B cell (primary cell): Measurements from ENCODE around the gene PYDC1. TPM values are rescaled to one million over a fixed set of nuclear protein-coding genes. Genes with fewer than 3 reads are reported as not detected.

Experiments
- ATAC-seq: fragments of 200-7000 bp; cut with Tn5 transposase; one replicate; pipeline ENCODE4 v1.10.0; 2021; ENCODE audit warnings: low read depth, mild to moderate bottlenecking, moderate number of reproducible peaks, moderate library complexity
- CTCF ChIA-PET: fragments of 350-600 bp; sonication (Branson Sonifier 250); formaldehyde crosslinking; loops from one replicate; lab custom pipeline; 2021; ENCODE audit warnings: antibody characterized with exemption, inconsistent platforms; lab: Charles Lee
- POLR2A ChIA-PET: fragments of 350-600 bp; sonication (Branson Sonifier 250); formaldehyde crosslinking; loops from one replicate; lab custom pipeline; 2021; ENCODE audit warnings: antibody characterized with exemption; lab: Charles Lee
- DNase-seq: peaks from one replicate; pipeline ENCODE4 v3.0.0; 2013
- H2AFZ ChIP-seq: 2 replicates; pipeline ENCODE4 v1.6.1; 2012; ENCODE audit warnings: mild to moderate bottlenecking, low read depth, low read length; ENCODE audit not compliant: insufficient read depth, poor library complexity, severe bottlenecking
- H3K27ac ChIP-seq, 2 donors: 1 replicate in 1 of 2; 2 replicates in 1 of 2; pipeline ENCODE4 v1.5.1; 2012 to 2013; ENCODE audit warnings: low read length in 2 of 2, mild to moderate bottlenecking in 2 of 2, moderate library complexity in 1 of 2
- H3K27me3 ChIP-seq, 4 experiments: fragments of 200-600 bp in 1 of 4; sonication (generic) in 1 of 4; replicated peaks in 1 of 4; 1 replicate in 2 of 4; 2 replicates in 2 of 4; pipeline versions ENCODE4 v1.6.1 to v1.7.0; 2013 to 2016; ENCODE audit warnings: low read length in 3 of 4, mild to moderate bottlenecking in 2 of 4, mixed read lengths in 1 of 4, moderate library complexity in 1 of 4; ENCODE audit not compliant: insufficient read depth in 4 of 4, control insufficient read depth in 3 of 4; ENCODE audit errors: control extremely low read depth in 1 of 4
- H3K36me3 ChIP-seq, 2 experiments: replicated peaks in 1 of 2; 1 replicate in 1 of 2; 2 replicates in 1 of 2; pipeline versions ENCODE4 v1.6.1 to v1.7.1; 2013; ENCODE audit warnings: low read length in 1 of 2; ENCODE audit not compliant: insufficient read depth in 2 of 2, control insufficient read depth in 1 of 2; ENCODE audit errors: control extremely low read depth in 1 of 2, extremely low read depth in 1 of 2
- H3K4me1 ChIP-seq, 2 donors: fragments of 200-600 bp in 1 of 2; sonication (generic) in 1 of 2; 1 replicate in 1 of 2; 2 replicates in 1 of 2; pipeline versions ENCODE4 v1.5.1 to v1.6.1; 2013 to 2017; ENCODE audit warnings: low read length in 2 of 2; ENCODE audit not compliant: control insufficient read depth in 2 of 2, insufficient read depth in 2 of 2
- H3K4me2 ChIP-seq: replicated peaks from 2 replicates; pipeline ENCODE3; 2012; ENCODE audit warnings: mild to moderate bottlenecking, low read depth, low read length; ENCODE audit not compliant: poor library complexity, severe bottlenecking
- H3K4me3 ChIP-seq, 5 experiments: fragments of 200-600 bp in 1 of 5; sonication (generic) in 1 of 5; 1 replicate in 3 of 5; 2 replicates in 2 of 5; pipeline versions ENCODE4 v1.5.1 to v1.7.0; 2011 to 2016; ENCODE audit warnings: low read length in 4 of 5, mild to moderate bottlenecking in 4 of 5, low read depth in 2 of 5, control low read depth in 1 of 5, moderate library complexity in 1 of 5; ENCODE audit not compliant: insufficient read depth in 1 of 5; ENCODE audit errors: control extremely low read depth in 1 of 5, extremely low read depth in 1 of 5
- H3K79me2 ChIP-seq: fragments of 200-600 bp; sonication (generic); one replicate; pipeline ENCODE4 v1.6.0; 2016; ENCODE audit warnings: low read length; ENCODE audit not compliant: control insufficient read depth, insufficient read depth
- H3K9ac ChIP-seq: fragments of 200-600 bp; sonication (generic); 2 replicates; pipeline ENCODE4 v1.6.1; 2017; ENCODE audit warnings: mild to moderate bottlenecking, low read length, moderate library complexity
- H3K9me3 ChIP-seq, 3 donors: one replicate each; pipeline versions ENCODE4 v1.6.1 to v1.7.1; 2013; ENCODE audit warnings: low read length in 2 of 3; ENCODE audit not compliant: control insufficient read depth in 2 of 3, insufficient read depth in 1 of 3; ENCODE audit errors: control extremely low read depth in 1 of 3
- H4K20me1 ChIP-seq: 2 replicates; pipeline ENCODE4 v1.6.0; 2012; ENCODE audit warnings: mild to moderate bottlenecking, low read length; ENCODE audit not compliant: insufficient read depth, control insufficient read depth, poor library complexity, severe bottlenecking
- H3K27ac Mint-ChIP-seq: one replicate; pipeline ENCODE4 v1.8.0; 2021; ENCODE audit warnings: mixed read lengths
- H3K27me3 Mint-ChIP-seq: one replicate; pipeline ENCODE4 v1.8.0; 2021; ENCODE audit warnings: mixed read lengths
- H3K4me1 Mint-ChIP-seq: one replicate; pipeline ENCODE4 v1.8.0; 2021; ENCODE audit warnings: mixed read lengths
- H3K4me3 Mint-ChIP-seq: one replicate; pipeline ENCODE4 v1.8.0; 2021; ENCODE audit warnings: mixed read lengths
- H3K9me3 Mint-ChIP-seq: one replicate; pipeline ENCODE4 v1.8.0; 2022; ENCODE audit warnings: mixed read lengths; ENCODE audit not compliant: insufficient read depth
- EZH2 ChIP-seq: IDR thresholded peaks from 2 replicates; pipeline ENCODE4 v1.6.1; 2012; ENCODE audit warnings: borderline replicate concordance, low read depth, mild to moderate bottlenecking, moderate library complexity, low read length; ENCODE audit not compliant: insufficient read depth, poor library complexity, severe bottlenecking
- WGBS: methylation state at CpG from one replicate; pipeline ENCODE4 v1.1.5; 2013; ENCODE audit warnings: missing lambda C conversion rate; ENCODE audit not compliant: insufficient coverage; 5-methylcytosine and 5-hydroxymethylcytosine counted together
- intact Hi-C: fragments of 100-400 bp; cut with micrococcal nuclease; formaldehyde crosslinking; loops from one replicate; pipeline ENCODE4 v1.10.0; 2022
- polyA plus RNA-seq: library from polyadenylated mRNA; depleted of rRNA; stranded (reverse); fragments of >200 nt; gene quantifications from 2 replicates; pipeline ENCODE4 v1.2.3, GENCODE V29; 2012
- total RNA-seq, 2 donors: library from RNA; stranded (reverse); fragments of 120-200 nt in 1 of 2; gene quantifications; 1 replicate in 1 of 2; 2 replicates in 1 of 2; pipeline versions ENCODE4 v1.2.3 to v1.2.4, GENCODE V29; 2013 to 2022
- TF ChIP-seq, protein P1 (sequence below): fragments of 200-600 bp; IDR thresholded peaks from one replicate; pipeline ENCODE4 v1.8.0; 2022; ENCODE audit warnings: antibody characterized with exemption, mild to moderate bottlenecking

PYDC1 gene
- total and polyA plus RNA-seq, 2 donors (not counting 1 experiment from before 2014, with no cell fraction given), result not detected

GRCh38 chr16:31258366-31258765 lies 41.4 kb upstream of the PYDC1 start:
- CTCF ChIA-PET, result interaction anchor here (0.5 to 1.4 kb wide), 5 partner anchors 14 to 1344 kb away, joined by 3 to 5 read pairs (median 4); no protein-coding TSS in a partner anchor
- Histone ChIP-seq H3K4me3 (no peak overlapping the region), H3K36me3 (no peaks in the 10 kb centered on the region), H3K79me2 (peaks cover 4% of the 10 kb centered on the region), H2AFZ (no peak overlapping the region), H3K4me2 (no peak overlapping the region), H3K9ac (no peak overlapping the region), H3K9me3 (peaks cover 0 to 2% (median 0%) of the 10 kb centered on the region in 3 donors), H3K4me1 (peaks cover 49 to 56% of the 10 kb centered on the region in 2 donors), H3K27me3 (peaks cover 0 to 3% (median 2%) of the 10 kb centered on the region in 4 experiments), H3K27ac (no peak overlapping the region), H4K20me1 (no peaks in the 10 kb centered on the region)
- DNase-seq (no peak), ATAC-seq (no peak)
- Mint-ChIP-seq H3K4me1 (peaks cover 54% of the 10 kb centered on the region), H3K9me3 (no peaks in the 10 kb centered on the region), H3K4me3 (no peak overlapping the region), H3K27ac (no peak overlapping the region), H3K27me3 (no peaks in the 10 kb centered on the region)
- POLR2A ChIA-PET, result interaction anchor here (0.7 kb wide), 1 partner anchor 700 kb away, joined by 6 read pairs; the partner anchor contains the start of gene ZNF764
- 100% methylated on average over 1 of the region's 4 CpGs for WGBS
- no peak for TF ChIP-seq EZH2
- TF ChIP-seq, protein P1, sequence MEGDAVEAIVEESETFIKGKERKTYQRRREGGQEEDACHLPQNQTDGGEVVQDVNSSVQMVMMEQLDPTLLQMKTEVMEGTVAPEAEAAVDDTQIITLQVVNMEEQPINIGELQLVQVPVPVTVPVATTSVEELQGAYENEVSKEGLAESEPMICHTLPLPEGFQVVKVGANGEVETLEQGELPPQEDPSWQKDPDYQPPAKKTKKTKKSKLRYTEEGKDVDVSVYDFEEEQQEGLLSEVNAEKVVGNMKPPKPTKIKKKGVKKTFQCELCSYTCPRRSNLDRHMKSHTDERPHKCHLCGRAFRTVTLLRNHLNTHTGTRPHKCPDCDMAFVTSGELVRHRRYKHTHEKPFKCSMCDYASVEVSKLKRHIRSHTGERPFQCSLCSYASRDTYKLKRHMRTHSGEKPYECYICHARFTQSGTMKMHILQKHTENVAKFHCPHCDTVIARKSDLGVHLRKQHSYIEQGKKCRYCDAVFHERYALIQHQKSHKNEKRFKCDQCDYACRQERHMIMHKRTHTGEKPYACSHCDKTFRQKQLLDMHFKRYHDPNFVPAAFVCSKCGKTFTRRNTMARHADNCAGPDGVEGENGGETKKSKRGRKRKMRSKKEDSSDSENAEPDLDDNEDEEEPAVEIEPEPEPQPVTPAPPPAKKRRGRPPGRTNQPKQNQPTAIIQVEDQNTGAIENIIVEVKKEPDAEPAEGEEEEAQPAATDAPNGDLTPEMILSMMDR, result no peak
- intact Hi-C loops, result loop anchor here (2.0 kb wide), 1 partner anchor 14 kb away; no protein-coding TSS in a partner anchor

DNA sequence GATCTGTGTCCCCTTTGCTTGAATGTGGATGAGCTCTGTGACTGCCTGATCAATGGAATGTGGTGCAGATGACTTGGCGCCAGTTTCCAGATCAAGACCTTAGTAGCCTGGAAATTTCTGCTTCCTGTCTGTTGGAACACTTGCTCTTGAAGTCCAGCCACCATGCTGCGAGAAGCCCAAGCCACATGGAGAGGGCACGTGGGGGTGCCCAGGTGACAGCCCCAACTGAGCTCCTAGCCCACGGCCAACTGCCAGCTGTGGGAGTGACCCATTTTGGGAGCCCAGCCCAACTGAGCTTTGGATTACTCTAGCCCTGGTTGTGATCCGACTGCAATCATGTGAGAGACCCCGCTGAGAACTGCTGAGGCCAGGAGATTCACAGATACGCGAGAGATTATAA lies 39.5 kb upstream of the PYDC1 start:
- Mint-ChIP-seq H3K4me1 (peaks cover 46% of the 10 kb centered on the region), H3K27me3 (peaks cover 5% of the 10 kb centered on the region), H3K9me3 (no peaks in the 10 kb centered on the region), H3K27ac (no peak overlapping the region), H3K4me3 (no peak overlapping the region)
- no peak overlapping the region for H3K4me3 ChIP-seq
- H3K9me3 ChIP-seq, result peaks cover 0 to 2% (median 0%) of the 10 kb centered on the region in 3 donors
- no peak for TF ChIP-seq EZH2
- TF ChIP-seq, protein P1, result no peak
- WGBS, result 84% methylated on average over 6 of the region's 8 CpGs
- H3K4me2 ChIP-seq, result no peak overlapping the region
- H3K36me3 ChIP-seq, result no peaks in the 10 kb centered on the region
- no peak overlapping the region for H2AFZ ChIP-seq
- H4K20me1 ChIP-seq, result no peaks in the 10 kb centered on the region
- ChIA-PET POLR2A (no interaction called here), CTCF (interaction anchor here (0.6 to 1.3 kb wide), 2 partner anchors 9 to 17 kb away, joined by 3 read pairs; no protein-coding TSS in a partner anchor)
- ATAC-seq (no peak), DNase-seq (no peak)
- H3K79me2 ChIP-seq, result peaks cover 2% of the 10 kb centered on the region
- H3K27me3 ChIP-seq, result peaks cover 0 to 8% (median 4%) of the 10 kb centered on the region in 4 experiments
- intact Hi-C loops, result no loop called here
- peaks cover 37 to 40% of the 10 kb centered on the region in 2 donors for H3K4me1 ChIP-seq
- no peak overlapping the region for H3K27ac ChIP-seq
- H3K9ac ChIP-seq, result no peak overlapping the region
